ENCODE measurements around the gene TSPAN9. TPM values are rescaled to one million over a fixed set of nuclear protein-coding genes. Genes with fewer than 3 reads are reported as not detected.

The TSPAN9 gene
- total RNA-seq, 1 experiment from 2014 or later, result 13.2 TPM

GRCh38 chr12:3229577-3229976 lies 152.4 kb downstream of the TSPAN9 start:
- no peaks in the 10 kb centered on the region for H3K9me3 ChIP-seq (ENCODE audit: control insufficient read depth in 1 of 2, insufficient read depth in 1 of 2, low read depth in 1 of 2, low read length in 2 of 2)
- no peaks in the 10 kb centered on the region for H3K36me3 ChIP-seq (ENCODE audit: control insufficient read depth in 1 of 2, insufficient read depth in 2 of 2, low read length in 2 of 2)
- intact Hi-C loops (cut with micrococcal nuclease), result no loop called here
- H3K4me2 ChIP-seq (ENCODE audit: low read length), result no peak overlapping the region
- DNase-seq (ENCODE audit: low read depth, low spot score) (no peak), ATAC-seq (no peak)
- CTCF ChIA-PET, result no interaction called here
- no peaks in the 10 kb centered on the region for H3K4me1 ChIP-seq (ENCODE audit: control insufficient read depth in 1 of 2, insufficient read depth in 2 of 2, low read length in 2 of 2)
- TF ChIP-seq ELF1 (IDR thresholded peaks at IDR 0.05; ENCODE audit: borderline replicate concordance, low read depth), result no peak
- TF ChIP-seq POLR2AphosphoS5 (IDR thresholded peaks at IDR 0.05; ENCODE audit: low read depth, low read length), result no peak
- no peak for TF ChIP-seq TCF7L2 (IDR thresholded peaks at IDR 0.05; ENCODE audit: borderline replicate concordance, extremely low read depth, insufficient read depth, insufficient read length)
- no peak for TF ChIP-seq FOSL1 (IDR thresholded peaks at IDR 0.05; ENCODE audit: low read depth)
- TF ChIP-seq CTCF (IDR thresholded peaks at IDR 0.05 in 2 of 3, conservative IDR thresholded peaks at IDR 0.05 in 1 of 3; ENCODE audit: borderline replicate concordance in 1 of 3, insufficient read depth in 1 of 3, low read depth in 2 of 3, low read length in 2 of 3), result no peak
- TF ChIP-seq JUND (IDR thresholded peaks at IDR 0.05), result no peak
- TF ChIP-seq ZNF274 (IDR thresholded peaks at IDR 0.05; ENCODE audit: low read depth, low read length), result no peak
- H3K4me3 ChIP-seq (replicated peaks in 1 of 2; ENCODE audit: low read depth in 1 of 2, low read length in 2 of 2), result no peak overlapping the region
- POLR2A ChIA-PET, result no interaction called here
- no peak overlapping the region for H3K27ac ChIP-seq (ENCODE audit: low read depth, low read length)
- H2AFZ ChIP-seq (ENCODE audit: low read depth, low read length, poor library complexity, severe bottlenecking), result no peak overlapping the region
- H4K20me1 ChIP-seq (ENCODE audit: insufficient read depth), result no peaks in the 10 kb centered on the region
- no TSS peak for BruUV-seq (replicated peaks)
- H3K79me2 ChIP-seq (ENCODE audit: insufficient read depth, low read length), result no peaks in the 10 kb centered on the region
- H3K9ac ChIP-seq (ENCODE audit: low read length), result no peak overlapping the region
- H3K27me3 ChIP-seq (ENCODE audit: insufficient read depth, low read length), result no peaks in the 10 kb centered on the region
- RAD21 ChIA-PET (ENCODE audit: low non-redundant PET in 1 of 2, low total read pairs in 2 of 2, uncharacterized antibody in 2 of 2, unreplicated experiment in 2 of 2), result no interaction called here
- H3K9me2 ChIP-seq (ENCODE audit: insufficient read depth), result no peaks in the 10 kb centered on the region

DNA sequence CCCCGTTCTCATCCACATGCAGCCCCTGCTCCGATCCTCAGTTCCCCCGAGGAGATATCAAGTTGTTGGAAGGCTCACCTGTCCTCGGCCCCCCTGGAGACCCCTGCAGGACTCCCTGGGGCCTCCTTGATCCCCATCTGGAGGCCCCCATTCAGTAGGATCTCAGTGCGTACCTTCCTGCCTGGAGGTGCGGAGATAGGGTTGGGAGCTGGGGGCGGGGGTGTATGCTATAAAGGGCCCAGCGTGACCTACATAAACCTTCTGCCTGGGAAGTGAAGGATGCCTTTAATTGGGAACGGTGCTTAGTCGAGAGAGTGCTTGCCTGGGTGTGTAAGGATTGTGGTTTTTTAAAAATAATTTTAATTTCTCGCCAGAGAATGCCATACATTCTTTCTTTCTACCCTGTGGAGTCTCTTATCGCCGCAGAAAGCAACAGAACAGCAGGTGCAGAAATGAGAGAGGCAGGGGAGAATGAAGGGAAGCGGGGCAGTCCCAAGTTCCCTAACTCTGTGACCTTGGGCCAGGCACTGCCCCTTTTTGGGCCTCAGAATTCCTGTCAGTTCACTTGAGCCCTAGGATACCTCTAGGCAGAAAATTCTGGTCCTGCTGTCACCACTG lies 153.7 kb downstream of the TSPAN9 start:
- Histone ChIP-seq H3K36me3 (ENCODE audit: control insufficient read depth in 1 of 2, insufficient read depth in 2 of 2, low read length in 2 of 2) (no peaks in the 10 kb centered on the region), H2AFZ (ENCODE audit: low read depth, low read length, poor library complexity, severe bottlenecking) (no peak overlapping the region), H4K20me1 (ENCODE audit: insufficient read depth) (no peaks in the 10 kb centered on the region), H3K79me2 (ENCODE audit: insufficient read depth, low read length) (no peaks in the 10 kb centered on the region), H3K9me3 (ENCODE audit: control insufficient read depth in 1 of 2, insufficient read depth in 1 of 2, low read depth in 1 of 2, low read length in 2 of 2) (no peaks in the 10 kb centered on the region), H3K27me3 (ENCODE audit: insufficient read depth, low read length) (no peaks in the 10 kb centered on the region), H3K4me2 (ENCODE audit: low read length) (no peak overlapping the region), H3K9ac (ENCODE audit: low read length) (no peak overlapping the region), H3K4me1 (ENCODE audit: control insufficient read depth in 1 of 2, insufficient read depth in 2 of 2, low read length in 2 of 2) (peaks cover 1 to 7% of the 10 kb centered on the region in 2 experiments), H3K9me2 (ENCODE audit: insufficient read depth) (no peaks in the 10 kb centered on the region), H3K27ac (ENCODE audit: low read depth, low read length) (no peak overlapping the region), H3K4me3 (replicated peaks in 1 of 2; ENCODE audit: low read depth in 1 of 2, low read length in 2 of 2) (no peak overlapping the region)
- ATAC-seq, result no peak
- no TSS peak for BruUV-seq (replicated peaks)
- TF ChIP-seq ATF3 (IDR thresholded peaks at IDR 0.05) (no peak), ELF1 (IDR thresholded peaks at IDR 0.05; ENCODE audit: borderline replicate concordance, low read depth) (no peak)
- intact Hi-C loops (cut with micrococcal nuclease), result no loop called here
- DNase-seq (ENCODE audit: low read depth, low spot score), result no peak
- POLR2A ChIA-PET, result no interaction called here
- RAD21 ChIA-PET (ENCODE audit: low non-redundant PET in 1 of 2, low total read pairs in 2 of 2, uncharacterized antibody in 2 of 2, unreplicated experiment in 2 of 2), result no interaction called here
- CTCF ChIA-PET, result no interaction called here

Measured in HCT116 (cell line).